ENCODE data around the gene FRAS1. TPM values are rescaled to one million over a fixed set of nuclear protein-coding genes. Genes with fewer than 3 reads are reported as not detected.
"Not testable (repeated sequence)": the region's sequence is repeated elsewhere in the genome, so short reads cannot be mapped to it uniquely, and the experiment has no call there.

The FRAS1 gene
- total RNA-seq, 1 donor from 2014 or later: 8.8 TPM

DNA sequence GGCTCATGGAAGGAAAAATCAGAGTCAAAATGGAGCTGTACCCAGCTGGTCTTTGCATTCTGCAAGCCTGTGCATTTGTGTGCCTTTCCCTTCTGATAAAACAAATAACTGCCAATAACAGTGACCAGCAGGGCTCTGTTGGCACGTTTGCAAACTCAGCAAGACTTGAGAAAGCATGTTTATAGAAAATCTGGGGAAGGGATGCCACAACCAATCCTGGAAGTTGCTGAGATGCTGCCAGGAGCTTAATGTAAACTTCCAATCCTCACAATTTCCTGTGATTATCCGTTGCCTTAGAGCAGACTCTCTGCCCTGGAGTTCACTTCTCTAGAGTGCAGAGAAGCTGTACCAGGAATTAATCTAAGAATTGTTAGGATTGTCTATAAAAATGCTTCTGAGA, 487.6 kb downstream of the FRAS1 start:
- Histone ChIP-seq H3K4me3 (no peak overlapping the region), H3K4me1 (no peaks in the 10 kb centered on the region), H3K27me3 (no peaks in the 10 kb centered on the region), H3K36me3 (no peaks in the 10 kb centered on the region), H3K9me3 (no peaks in the 10 kb centered on the region), H3K27ac (no peak overlapping the region)
- TF ChIP-seq POLR2AphosphoS5 (IDR thresholded peaks at IDR 0.05; ENCODE audit: insufficient read depth in 1 of 2, low read depth in 1 of 2) (no peak), POLR2A (IDR thresholded peaks at IDR 0.05) (no peak)
- TF ChIP-seq, protein P1, sequence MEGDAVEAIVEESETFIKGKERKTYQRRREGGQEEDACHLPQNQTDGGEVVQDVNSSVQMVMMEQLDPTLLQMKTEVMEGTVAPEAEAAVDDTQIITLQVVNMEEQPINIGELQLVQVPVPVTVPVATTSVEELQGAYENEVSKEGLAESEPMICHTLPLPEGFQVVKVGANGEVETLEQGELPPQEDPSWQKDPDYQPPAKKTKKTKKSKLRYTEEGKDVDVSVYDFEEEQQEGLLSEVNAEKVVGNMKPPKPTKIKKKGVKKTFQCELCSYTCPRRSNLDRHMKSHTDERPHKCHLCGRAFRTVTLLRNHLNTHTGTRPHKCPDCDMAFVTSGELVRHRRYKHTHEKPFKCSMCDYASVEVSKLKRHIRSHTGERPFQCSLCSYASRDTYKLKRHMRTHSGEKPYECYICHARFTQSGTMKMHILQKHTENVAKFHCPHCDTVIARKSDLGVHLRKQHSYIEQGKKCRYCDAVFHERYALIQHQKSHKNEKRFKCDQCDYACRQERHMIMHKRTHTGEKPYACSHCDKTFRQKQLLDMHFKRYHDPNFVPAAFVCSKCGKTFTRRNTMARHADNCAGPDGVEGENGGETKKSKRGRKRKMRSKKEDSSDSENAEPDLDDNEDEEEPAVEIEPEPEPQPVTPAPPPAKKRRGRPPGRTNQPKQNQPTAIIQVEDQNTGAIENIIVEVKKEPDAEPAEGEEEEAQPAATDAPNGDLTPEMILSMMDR (IDR thresholded peaks at IDR 0.05): no peak
- intact Hi-C loops (cut with DNase I): no loop called here
- DNase-seq (ENCODE audit: extremely low spot score in 2 of 2): no peak

DNA sequence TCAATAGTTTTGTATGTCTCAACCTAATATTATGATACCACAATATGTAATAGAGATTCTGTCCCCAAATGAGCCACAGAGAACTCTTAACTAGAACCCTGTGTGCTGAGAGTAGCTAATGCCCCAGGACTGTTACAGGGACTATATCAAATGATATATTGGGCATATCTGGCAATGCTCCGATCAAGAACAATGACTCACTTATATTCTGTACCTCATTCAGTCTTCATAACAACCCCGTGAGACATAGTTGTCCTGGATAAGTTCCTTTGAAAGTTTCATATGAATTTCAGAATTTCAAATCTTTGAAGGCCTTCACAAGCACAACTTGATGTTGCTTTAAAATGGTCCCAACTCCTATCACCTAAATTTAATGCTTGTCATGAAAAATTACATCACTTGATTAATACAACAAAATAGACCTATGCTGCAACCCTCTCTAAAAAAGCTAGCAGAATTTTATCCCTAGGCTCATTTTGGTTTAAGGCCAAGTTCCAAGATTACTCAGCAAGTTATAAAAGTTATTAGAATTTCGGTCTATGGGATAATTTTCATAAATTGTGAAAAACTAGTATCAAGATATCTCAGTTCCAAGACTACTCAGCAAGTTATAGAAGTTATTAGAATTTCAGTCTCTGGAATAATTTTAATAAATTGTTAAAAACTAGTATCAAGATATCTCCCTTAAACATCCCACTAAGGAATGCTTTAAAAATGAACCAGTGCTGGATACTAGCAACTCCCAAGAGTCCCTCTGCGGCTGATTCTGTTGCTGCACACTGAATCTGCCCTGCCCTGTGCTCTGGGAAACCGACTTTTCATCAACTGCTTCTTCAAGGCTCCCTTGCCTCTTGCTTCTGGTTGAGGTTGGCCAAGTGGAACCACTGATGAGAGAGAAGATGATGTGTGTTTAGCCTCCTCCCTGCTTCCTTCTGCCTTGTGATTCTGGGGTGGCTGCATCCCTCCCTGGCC, 488.4 kb downstream of the FRAS1 start:
- no peaks in the 10 kb centered on the region for H3K9me3 ChIP-seq
- intact Hi-C loops (cut with DNase I): no loop called here
- no peak overlapping the region for H3K4me3 ChIP-seq
- H3K27ac ChIP-seq: no peak overlapping the region
- no peaks in the 10 kb centered on the region for H3K36me3 ChIP-seq
- no peak for TF ChIP-seq POLR2AphosphoS5 (IDR thresholded peaks at IDR 0.05; ENCODE audit: insufficient read depth in 1 of 2, low read depth in 1 of 2)
- no peak for TF ChIP-seq POLR2A (IDR thresholded peaks at IDR 0.05)
- TF ChIP-seq, protein P1 (IDR thresholded peaks at IDR 0.05): no peak
- H3K27me3 ChIP-seq: no peaks in the 10 kb centered on the region
- no peak for DNase-seq (ENCODE audit: extremely low spot score in 2 of 2)
- H3K4me1 ChIP-seq: no peaks in the 10 kb centered on the region

DNA sequence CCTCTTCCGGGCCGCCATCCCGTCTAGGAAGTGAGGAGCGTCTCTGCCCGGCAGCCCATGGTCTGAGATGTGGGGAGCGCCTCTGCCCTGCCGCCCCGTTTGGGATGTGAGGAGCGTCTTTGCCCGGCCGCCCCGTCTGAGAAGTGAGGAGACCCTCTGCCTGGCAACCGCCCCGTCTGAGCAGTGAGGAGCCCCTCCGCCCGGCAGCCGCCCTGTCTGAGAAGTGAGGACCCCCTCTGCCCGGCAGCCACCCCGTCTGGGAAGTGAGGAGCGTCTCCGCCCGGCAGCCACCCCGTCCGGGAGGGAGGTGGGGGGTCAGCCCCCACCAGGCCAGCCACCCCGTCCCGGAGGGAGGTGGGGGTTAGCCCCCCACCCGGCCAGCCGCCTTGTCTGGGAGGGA, 490.8 kb downstream of the FRAS1 start:
- H3K27ac ChIP-seq; intact Hi-C loops (cut with DNase I); H3K9me3 ChIP-seq; H3K4me3 ChIP-seq; DNase-seq (ENCODE audit: extremely low spot score in 2 of 2); H3K36me3 ChIP-seq; H3K27me3 ChIP-seq: not testable (repeated sequence)
- peaks cover 14% of the 10 kb centered on the region for H3K4me1 ChIP-seq

DNA sequence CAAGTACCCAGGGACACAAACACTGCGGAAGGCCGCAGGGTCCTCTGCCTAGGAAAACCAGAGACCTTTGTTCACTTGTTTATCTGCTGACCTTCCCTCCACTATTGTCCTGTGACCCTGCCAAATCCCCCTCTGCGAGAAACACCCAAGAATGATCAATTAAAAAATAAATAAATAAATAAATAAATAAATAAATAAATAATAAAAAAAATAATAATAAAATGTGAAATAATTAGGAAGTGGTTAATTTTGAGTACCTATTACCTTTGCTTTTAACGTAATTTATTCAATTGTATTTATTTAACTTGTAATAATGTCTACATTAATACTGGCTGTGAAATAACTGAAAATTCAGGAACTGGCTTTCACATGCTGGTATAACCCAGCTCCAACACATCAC, 491.8 kb downstream of the FRAS1 start:
- peaks cover 14% of the 10 kb centered on the region for H3K4me1 ChIP-seq
- H3K36me3 ChIP-seq; H3K27me3 ChIP-seq; H3K4me3 ChIP-seq; DNase-seq (ENCODE audit: extremely low spot score in 2 of 2); H3K9me3 ChIP-seq; H3K27ac ChIP-seq; intact Hi-C loops (cut with DNase I): not testable (repeated sequence)

DNA sequence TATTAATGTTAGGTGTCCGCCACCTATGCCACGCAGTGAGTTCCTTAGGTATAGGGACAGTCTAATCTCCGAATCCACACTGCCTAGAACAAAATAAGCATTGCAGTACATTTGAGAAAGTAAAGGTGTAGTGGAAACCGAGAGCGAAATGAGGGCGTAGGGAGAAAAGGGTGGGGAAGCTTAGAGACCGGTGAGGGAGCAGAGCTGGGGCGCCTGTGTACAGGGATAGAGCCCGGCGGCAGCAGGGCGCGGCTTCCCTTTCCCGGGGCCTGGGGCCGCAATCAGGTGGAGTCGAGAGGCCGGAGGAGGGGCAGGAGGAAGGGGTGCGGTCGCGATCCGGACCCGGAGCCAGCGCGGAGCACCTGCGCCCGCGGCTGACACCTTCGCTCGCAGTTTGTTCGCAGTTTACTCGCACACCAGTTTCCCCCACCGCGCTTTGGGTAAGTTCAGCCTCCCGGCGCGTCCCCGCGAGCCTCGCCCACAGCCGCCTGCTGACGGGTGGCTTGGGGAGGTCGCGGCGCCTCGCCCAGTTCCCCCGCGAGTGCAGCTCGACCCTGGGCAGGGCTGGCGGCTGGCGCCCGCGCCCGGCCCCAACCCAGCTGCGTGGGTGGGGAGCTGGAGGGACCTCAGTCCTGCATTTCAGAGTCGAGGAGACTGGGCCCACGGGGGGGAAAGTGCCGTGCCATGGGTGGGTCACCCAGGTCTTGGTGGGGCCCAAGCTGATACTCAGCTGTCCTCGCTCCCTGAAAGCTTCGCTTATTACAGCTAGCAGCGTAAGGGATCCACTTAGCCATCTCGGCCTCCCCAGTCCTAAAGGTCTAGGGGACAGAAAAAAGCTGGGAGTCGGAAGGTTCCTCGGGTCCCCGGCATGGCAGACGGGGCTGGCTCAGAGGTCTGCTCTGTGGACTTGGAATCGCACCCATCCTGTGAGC, 494.6 kb downstream of the FRAS1 start, which contains the start of gene ANXA3:
ANXA3 (plus strand) TSS at position 351 of the 932 bp plus-strand sequence. CDS start 2,704 bp downstream, outside the sequence.
- no peaks in the 10 kb centered on the region for H3K36me3 ChIP-seq
- TF ChIP-seq, protein P1 (IDR thresholded peaks at IDR 0.05): no peak
- TF ChIP-seq POLR2AphosphoS5 (IDR thresholded peaks at IDR 0.05; ENCODE audit: insufficient read depth in 1 of 2, low read depth in 1 of 2): no peak
- TF ChIP-seq POLR2A (IDR thresholded peaks at IDR 0.05): no peak
- H3K9me3 ChIP-seq: no peaks in the 10 kb centered on the region
- H3K4me3 ChIP-seq: peak within 1 kb of the TSS; percentile 36 to 47
- no peaks in the 10 kb centered on the region for H3K27me3 ChIP-seq
- intact Hi-C loops (cut with DNase I): no loop called here
- no peak for DNase-seq (ENCODE audit: extremely low spot score in 2 of 2)
- H3K4me1 ChIP-seq: peaks cover 14% of the 10 kb centered on the region
- H3K27ac ChIP-seq: no peak within 1 kb of the TSS

All from vagina (tissue), 2 donors.